Astrocyte (in vitro differentiated cells and primary cell): Measurements from ENCODE around the gene VWA1.

Source experiments
- CTCF ChIP-seq: IDR thresholded peaks from 2 replicates; pipeline ENCODE4 v1.5.1; 2011; ENCODE audit warnings: low read depth, mild to moderate bottlenecking, inconsistent platforms, low read length, moderate library complexity; ENCODE audit not compliant: insufficient read depth
- EZH2 ChIP-seq: IDR thresholded peaks from 2 replicates; pipeline ENCODE4 v1.6.1; 2012; ENCODE audit warnings: mild to moderate bottlenecking, low read length, inconsistent platforms; ENCODE audit not compliant: insufficient read depth

- TF ChIP-seq CTCF, result no peak
- no peak for TF ChIP-seq EZH2
These were observed 17.4 kb downstream of the VWA1 start for GRCh38 chr1:1452882-1453281.
